ENCODE data around the gene LOXL4. TPM values are rescaled to one million over a fixed set of nuclear protein-coding genes. Genes with fewer than 3 reads are reported as not detected.

The LOXL4 gene
- total RNA-seq, 1 donor from 2014 or later, result 5.4 TPM

- DNase-seq (ENCODE audit: low read depth), result no peak
- no peak for TF ChIP-seq CTCF (conservative IDR thresholded peaks at IDR 0.05; ENCODE audit: low read depth, low read length)
- H3K4me3 ChIP-seq (ENCODE audit: low read depth, low read length), result no peak overlapping the region
These were observed 62.6 kb downstream of the LOXL4 start for GRCh38 chr10:98205351-98205750.

GRCh38 chr10:98202378-98202777 is 65.6 kb downstream of the LOXL4 start:
- no peak for DNase-seq (ENCODE audit: low read depth)
- no peak overlapping the region for H3K4me3 ChIP-seq (ENCODE audit: low read depth, low read length)
- no peak for TF ChIP-seq CTCF (conservative IDR thresholded peaks at IDR 0.05; ENCODE audit: low read depth, low read length)

- no peak for DNase-seq (ENCODE audit: low read depth)
- H3K4me3 ChIP-seq (ENCODE audit: low read depth, low read length), result no peak overlapping the region
- TF ChIP-seq CTCF (conservative IDR thresholded peaks at IDR 0.05; ENCODE audit: low read depth, low read length), result no peak
These were observed 66.2 kb downstream of the LOXL4 start for GRCh38 chr10:98201760-98202159.

Other genes starting within 250 kb of the LOXL4 start
- 0.06 TPM in 1 of 2 replicates, not detected in the other for gene CRTAC1, start 237.6 kb downstream of the LOXL4 start, total RNA-seq
- gene R3HCC1L, start 133.5 kb downstream of the LOXL4 start, total RNA-seq, result 8.6 and 9.2 TPM in 2 replicates
- gene PYROXD2, start 147.0 kb upstream of the LOXL4 start, total RNA-seq, result 3.7 and 5.8 TPM in 2 replicates
- gene HPS1, start 178.7 kb upstream of the LOXL4 start, total RNA-seq, result 29.2 and 34.6 TPM in 2 replicates

All from epithelial cell of proximal tubule (primary cell).